EL (cell line): ENCODE measurements around the gene PLK2.

ENCODE experiments used
- DNase-seq: peaks from one replicate; pipeline ENCODE4 v3.0.0-alpha.2; 2016

The PLK2 gene

GRCh38 chr5:58447226-58447625 lies 12.7 kb downstream of the PLK2 start:
- peak; percentile 55 for DNase-seq

GRCh38 chr5:58446024-58446423 lies 13.9 kb downstream of the PLK2 start:
- no peak for DNase-seq

- DNase-seq, result no peak
Observed at GRCh38 chr5:58444805-58445204, 15.1 kb downstream of the PLK2 start.

- no peak for DNase-seq
Observed at GRCh38 chr5:58440901-58441460, 18.9 kb downstream of the PLK2 start.

- DNase-seq, result no peak
Observed at GRCh38 chr5:58439094-58439644, 20.7 kb downstream of the PLK2 start.

- no peak for DNase-seq
Observed at GRCh38 chr5:58437661-58438060, 22.2 kb downstream of the PLK2 start.

GRCh38 chr5:58431832-58432231 lies 28.1 kb downstream of the PLK2 start:
- DNase-seq, result no peak

GRCh38 chr5:58412932-58413331 lies 47.0 kb downstream of the PLK2 start:
- DNase-seq, result peak; percentile 18

- no peak for DNase-seq
Observed at GRCh38 chr5:58412081-58412480, 47.8 kb downstream of the PLK2 start.

- DNase-seq, result no peak
Observed at GRCh38 chr5:58411372-58411771, 48.5 kb downstream of the PLK2 start.

GRCh38 chr5:58410441-58410840 lies 49.4 kb downstream of the PLK2 start:
- peak; percentile 83 for DNase-seq

GRCh38 chr5:58407042-58407719 lies 52.7 kb downstream of the PLK2 start:
- DNase-seq, result peak; percentile 78

GRCh38 chr5:58406394-58406793 lies 53.5 kb downstream of the PLK2 start:
- DNase-seq, result no peak

- DNase-seq, result no peak
Observed at GRCh38 chr5:58405175-58405574, 54.7 kb downstream of the PLK2 start.

- no peak for DNase-seq
Observed at GRCh38 chr5:58404734-58405133, 55.2 kb downstream of the PLK2 start.
